GM19395 (cell line): Measurements from ENCODE around the gene NTM.
"Not testable (repeated sequence)": the region's sequence is repeated elsewhere in the genome, so short reads cannot be mapped to it uniquely, and the experiment has no call there.

Source experiments
- ATAC-seq: cut with Tn5 transposase; IDR thresholded peaks from one replicate; pipeline ENCODE4 v1.9.1; 2021; ENCODE audit warnings: mild to moderate bottlenecking, moderate library complexity; ENCODE audit not compliant: unreplicated experiment

The NTM gene

GRCh38 chr11:131370090-131370751 lies at the start of gene NTM:
NTM (plus strand) TSS chr11:131370615.
- ATAC-seq = no peak

DNA sequence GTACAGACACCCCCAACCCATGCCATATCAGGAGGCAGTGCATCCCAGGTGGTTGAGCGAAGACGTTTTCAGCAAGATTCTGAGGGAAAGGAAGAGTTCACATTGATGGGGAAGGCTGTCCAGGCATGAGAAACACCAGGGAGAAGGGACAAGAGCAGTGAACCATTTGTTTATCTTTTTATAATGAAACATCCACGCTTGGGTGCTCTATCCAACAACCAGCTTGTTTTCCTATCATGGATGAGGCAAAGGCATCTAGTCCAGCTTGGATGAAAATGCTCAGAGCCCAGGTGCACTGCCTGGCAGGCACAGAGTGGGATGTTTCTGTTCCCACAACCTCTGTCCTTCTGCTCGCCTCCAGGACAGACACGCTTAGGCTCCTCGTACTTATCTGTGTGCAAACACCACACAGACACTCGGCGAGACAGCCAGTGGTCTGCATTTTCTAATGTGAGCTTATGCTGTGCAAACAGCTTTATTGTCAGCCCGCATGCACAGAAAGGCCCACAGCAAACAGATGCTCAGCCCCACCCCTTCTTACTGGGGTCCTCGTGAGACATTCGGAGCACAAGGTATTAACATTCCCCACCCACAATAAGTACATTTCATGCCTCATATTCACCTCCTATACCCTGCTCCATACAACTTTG lies 45.4 kb upstream of the NTM start:
- ATAC-seq = no peak

DNA sequence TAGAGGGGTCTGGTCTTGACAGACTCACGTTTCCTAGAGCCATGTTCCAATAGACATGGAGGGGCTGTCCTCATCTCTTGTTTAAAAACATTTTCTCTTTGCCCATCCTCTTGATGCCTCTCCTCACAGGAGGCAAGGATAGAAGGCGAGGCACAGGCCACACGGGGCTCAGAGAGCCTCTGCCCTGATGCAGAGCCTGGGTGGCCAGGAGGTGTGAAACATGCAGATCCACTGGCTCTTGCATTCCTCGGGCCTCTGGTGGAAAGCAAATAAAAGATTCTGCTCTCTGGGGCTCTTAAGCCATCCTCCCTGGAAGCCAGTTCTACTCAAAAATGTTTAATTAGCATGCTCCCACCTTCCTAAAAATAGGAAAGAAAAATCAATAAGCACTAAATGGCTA lies 43.6 kb upstream of the NTM start:
- no peak for ATAC-seq

- no peak for ATAC-seq
Measured at GRCh38 chr11:131327421-131327820, 43.0 kb upstream of the NTM start.

DNA sequence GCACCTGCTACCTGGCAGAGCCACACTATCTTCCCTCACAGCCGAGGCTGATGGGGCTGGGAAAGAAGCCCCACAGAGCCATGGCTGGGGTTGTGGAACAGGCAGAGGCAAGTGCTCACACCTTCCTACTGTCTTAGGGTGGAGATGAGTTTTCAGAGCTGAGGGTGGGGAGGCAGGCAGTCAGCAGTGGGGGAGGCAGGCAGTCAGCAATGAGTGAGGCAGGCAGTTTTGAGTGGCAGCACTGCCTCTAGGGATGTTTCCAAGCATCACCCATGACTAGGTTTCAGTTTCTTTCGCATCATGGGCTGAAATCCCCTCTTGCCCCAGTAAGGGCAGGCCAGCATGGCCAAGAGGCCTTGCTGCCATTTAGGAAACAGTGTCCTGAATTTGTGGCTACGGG lies 41.6 kb upstream of the NTM start:
- no peak for ATAC-seq

DNA sequence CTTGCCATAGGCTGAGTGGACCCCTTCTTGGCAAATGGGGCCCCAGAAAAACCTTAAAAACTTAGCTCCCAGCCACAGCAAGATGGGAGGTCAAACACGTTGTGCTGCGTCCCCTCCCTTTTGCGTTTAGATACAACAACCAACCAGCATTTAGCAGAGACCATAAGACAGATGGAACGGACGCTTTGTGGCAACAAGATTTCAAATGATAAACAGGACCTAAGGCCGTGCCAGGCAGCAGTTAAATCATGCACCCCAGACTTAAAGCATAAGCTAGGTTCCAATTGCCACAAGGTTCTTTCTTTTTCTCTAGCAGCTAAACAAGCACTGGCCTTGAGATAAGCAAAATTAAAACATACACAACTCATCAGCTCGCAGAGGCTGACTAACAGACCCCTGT lies 39.4 kb upstream of the NTM start:
- ATAC-seq = no peak

- no peak for ATAC-seq
Measured at GRCh38 chr11:131331546-131331945, 38.9 kb upstream of the NTM start.

DNA sequence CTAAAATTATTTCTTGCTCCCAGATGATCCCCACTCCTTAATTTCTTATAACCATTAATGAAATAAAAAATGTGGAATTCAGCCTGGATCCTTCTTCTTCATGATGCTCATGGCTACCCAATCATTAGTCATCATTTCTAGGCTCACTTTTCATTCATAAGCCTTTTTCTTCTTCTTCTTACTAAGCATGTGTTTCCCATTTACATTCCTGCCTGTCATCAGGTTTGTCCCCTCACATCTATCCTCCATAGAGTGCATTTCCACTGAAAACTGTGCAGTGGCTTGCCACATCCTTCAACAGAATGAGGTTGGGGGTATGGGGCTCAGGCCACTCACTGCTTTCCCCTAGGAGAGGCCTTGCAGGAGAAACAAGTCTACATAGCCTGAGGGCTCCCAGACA lies 35.8 kb upstream of the NTM start:
- no peak for ATAC-seq

DNA sequence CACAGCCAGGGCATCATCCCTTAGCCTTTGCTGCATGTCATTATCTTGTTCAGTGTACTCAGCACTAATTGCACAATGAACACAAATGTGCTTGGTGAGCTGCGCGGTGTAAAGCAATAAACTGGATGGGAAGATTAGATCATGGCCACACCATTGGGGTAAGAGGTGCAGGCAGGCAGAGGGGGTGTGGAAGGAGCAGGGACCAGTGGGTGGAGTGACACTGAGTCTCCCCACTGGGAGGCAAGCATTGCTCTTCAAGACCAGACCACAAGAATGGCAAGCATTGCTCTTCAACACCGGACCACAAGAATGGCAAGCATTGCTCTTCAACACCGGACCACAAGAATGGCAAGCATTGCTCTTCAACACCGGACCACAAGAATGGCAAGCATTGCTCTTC lies 28.5 kb upstream of the NTM start:
- ATAC-seq = not testable (repeated sequence)

DNA sequence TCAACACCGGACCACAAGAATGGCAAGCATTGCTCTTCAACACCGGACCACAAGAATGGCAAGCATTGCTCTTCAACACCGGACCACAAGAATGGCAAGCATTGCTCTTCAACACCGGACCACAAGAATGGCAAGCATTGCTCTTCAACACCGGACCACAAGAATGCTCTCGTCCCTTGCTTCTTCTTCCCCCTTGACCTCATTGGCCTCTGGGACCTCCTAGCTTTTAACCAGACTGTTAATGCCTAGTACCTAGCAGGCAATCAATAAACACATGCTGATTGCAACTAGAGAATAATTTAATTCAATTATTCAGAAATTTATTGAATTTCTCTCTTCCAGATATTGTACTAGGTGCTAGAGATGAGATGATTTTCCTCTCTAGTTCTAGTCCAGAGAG lies 28.0 kb upstream of the NTM start:
- not testable (repeated sequence) for ATAC-seq

GRCh38 chr11:131345406-131345805 lies 25.0 kb upstream of the NTM start:
- no peak for ATAC-seq

DNA sequence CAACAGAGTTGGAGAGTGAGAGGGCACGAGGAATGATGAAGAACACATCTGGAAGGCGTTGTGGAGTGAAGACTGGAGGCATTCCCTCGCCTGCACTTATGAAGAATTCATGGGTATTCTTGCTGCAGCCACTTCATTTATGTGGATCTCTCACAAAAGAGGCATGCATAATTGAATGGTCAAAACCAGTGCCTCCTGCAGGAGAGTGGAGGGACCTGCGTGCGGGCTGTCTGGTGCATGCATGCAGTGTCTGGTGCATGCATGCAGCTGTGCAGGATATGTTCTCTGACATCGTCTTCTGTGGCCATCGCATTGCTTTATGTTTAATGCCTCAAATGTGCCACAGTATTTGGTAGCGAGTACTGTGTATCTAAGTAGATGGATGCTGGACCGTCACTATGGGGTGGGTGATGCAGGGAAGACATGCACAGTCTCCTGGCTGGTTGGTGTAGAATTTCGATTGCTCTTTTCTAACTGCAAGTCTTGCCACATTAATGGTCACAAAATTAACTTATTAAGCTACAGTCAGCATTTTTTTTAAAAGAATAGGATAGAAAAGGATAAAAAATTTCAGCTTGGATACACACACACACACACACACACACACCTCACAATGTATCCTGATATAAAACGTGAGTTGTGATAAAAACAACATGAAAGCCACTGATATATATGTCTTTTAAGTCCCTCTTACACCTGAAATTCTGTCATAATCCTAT lies 20.9 kb upstream of the NTM start:
- no peak for ATAC-seq

DNA sequence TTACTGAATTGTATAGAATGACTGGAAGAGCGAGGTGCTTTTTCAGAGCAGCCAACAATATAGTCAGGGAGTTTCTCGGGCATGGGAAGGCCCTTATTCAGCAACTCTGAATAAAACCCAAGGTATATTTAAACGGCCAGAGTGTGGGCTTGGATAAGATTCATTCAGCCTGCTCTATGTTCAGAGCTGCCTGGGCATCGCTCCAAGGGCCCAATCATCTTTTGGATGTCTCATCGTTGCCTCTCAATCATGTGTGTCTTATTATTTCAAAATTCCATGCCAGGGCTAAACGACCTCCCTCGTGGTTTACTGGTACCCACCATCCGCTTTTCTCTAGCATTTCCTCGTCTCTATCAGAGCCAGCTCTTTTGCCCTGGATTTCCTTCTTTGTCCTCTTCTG lies 19.5 kb upstream of the NTM start:
- no peak for ATAC-seq

GRCh38 chr11:131351848-131352247 lies 18.6 kb upstream of the NTM start:
- no peak for ATAC-seq

DNA sequence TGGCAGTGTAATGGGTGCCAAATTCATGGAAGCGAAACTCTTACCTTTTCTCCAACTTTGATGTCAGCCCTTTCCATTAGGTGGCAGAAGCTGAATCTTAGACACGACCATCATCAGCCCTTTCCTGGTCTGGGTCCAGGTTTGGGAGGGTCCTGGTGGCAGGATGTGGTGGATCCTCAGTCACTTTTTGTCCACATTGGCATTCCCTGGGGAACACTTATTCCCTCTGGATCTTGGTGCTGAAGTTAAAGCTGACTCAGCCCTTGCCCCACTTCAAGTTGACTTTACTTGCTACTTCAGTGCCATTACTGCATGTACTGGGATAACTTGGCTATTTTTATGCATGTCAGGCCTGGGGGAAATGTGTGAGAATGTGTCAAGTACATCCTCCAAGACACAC lies 16.6 kb upstream of the NTM start:
- no peak for ATAC-seq

GRCh38 chr11:131354251-131354701 lies 16.1 kb upstream of the NTM start:
- ATAC-seq = no peak

DNA sequence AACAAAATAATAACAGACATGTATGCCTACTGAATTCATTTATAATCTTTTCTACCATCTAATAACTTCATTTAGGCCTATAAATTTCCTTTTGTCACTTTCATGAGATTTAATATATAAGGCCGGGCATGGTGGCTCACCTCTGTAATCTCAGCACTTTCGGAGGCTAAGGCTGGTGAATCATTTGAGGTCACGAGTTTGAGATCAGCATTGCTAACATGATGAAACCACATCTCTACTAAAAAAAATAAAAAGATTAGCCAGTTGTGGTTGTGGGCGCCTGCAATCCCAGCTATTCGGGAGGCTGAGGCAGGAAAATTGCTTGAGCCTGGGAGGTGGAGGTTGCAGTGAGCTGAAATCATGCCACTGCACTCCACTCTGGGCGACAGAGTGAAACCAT lies 14.2 kb upstream of the NTM start:
- ATAC-seq = no peak

DNA sequence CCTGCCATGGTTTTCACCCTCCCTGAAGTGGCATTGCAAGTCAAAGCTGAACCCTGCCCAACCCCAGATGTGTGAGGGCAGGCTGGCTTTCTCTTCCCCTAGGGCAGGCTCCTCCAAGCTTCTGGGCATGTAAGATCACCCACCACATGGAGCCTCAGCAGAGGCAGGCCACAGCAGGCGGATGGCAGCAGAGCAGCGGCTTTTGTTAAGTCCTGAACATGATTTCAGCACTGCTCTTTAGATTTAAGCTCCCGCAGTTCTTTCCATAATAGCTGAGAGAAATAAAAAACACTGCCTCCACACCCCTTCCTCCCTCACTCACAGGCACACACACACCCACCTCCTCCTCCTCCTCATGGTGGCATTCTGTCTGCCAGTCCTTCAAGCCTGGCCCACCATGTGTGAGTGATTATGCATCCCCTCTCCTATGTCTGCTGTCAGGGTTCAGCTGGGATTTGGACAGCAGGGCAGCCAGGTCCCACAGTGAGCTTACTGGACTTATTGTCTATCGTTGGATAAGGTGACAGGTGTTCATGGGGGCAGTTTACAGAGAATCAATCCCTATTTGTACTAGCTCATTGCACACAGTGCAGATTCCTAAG lies 5.0 kb upstream of the NTM start:
- ATAC-seq = no peak

- ATAC-seq = no peak
Measured at GRCh38 chr11:131370901-131371790, 731 bp downstream of the NTM start.

- no peak for ATAC-seq
Measured at GRCh38 chr11:131371791-131372104, 1.3 kb downstream of the NTM start.
